Measurements from ENCODE around the gene CLECL1.
"Not testable (repeated sequence)": the region's sequence is repeated elsewhere in the genome, so short reads cannot be mapped to it uniquely, and the experiment has no call there.

CLECL1 gene

GRCh38 chr12:9741726-9742125, 8.8 kb upstream of the CLECL1 start:
- TF ChIP-seq CTCF (IDR thresholded peaks at IDR 0.05; ENCODE audit: low read depth, low read length, missing control alignments), result no peak
- no peak for DNase-seq (ENCODE audit: extremely low read depth, low read depth)
- no peak overlapping the region for H3K4me3 ChIP-seq (replicated peaks; ENCODE audit: low read depth, low read length)

- no peak for DNase-seq (ENCODE audit: extremely low read depth, low read depth)
- H3K4me3 ChIP-seq (replicated peaks; ENCODE audit: low read depth, low read length), result no peak overlapping the region
- no peak for TF ChIP-seq CTCF (IDR thresholded peaks at IDR 0.05; ENCODE audit: low read depth, low read length, missing control alignments)
Measured at GRCh38 chr12:9740106-9740750, 7.3 kb upstream of the CLECL1 start.

GRCh38 chr12:9739404-9740105, 6.7 kb upstream of the CLECL1 start:
- DNase-seq (ENCODE audit: extremely low read depth, low read depth); H3K4me3 ChIP-seq (replicated peaks; ENCODE audit: low read depth, low read length): not testable (repeated sequence)

GRCh38 chr12:9738905-9739304, 6.0 kb upstream of the CLECL1 start:
- DNase-seq (ENCODE audit: extremely low read depth, low read depth); H3K4me3 ChIP-seq (replicated peaks; ENCODE audit: low read depth, low read length): not testable (repeated sequence)

- TF ChIP-seq CTCF (IDR thresholded peaks at IDR 0.05; ENCODE audit: low read depth, low read length, missing control alignments), result no peak
- no peak overlapping the region for H3K4me3 ChIP-seq (replicated peaks; ENCODE audit: low read depth, low read length)
- DNase-seq (ENCODE audit: extremely low read depth, low read depth), result no peak
Measured at GRCh38 chr12:9736936-9737705, 4.2 kb upstream of the CLECL1 start.

GRCh38 chr12:9735601-9736000, 2.7 kb upstream of the CLECL1 start:
- no peak overlapping the region for H3K4me3 ChIP-seq (replicated peaks; ENCODE audit: low read depth, low read length)
- no peak for TF ChIP-seq CTCF (IDR thresholded peaks at IDR 0.05; ENCODE audit: low read depth, low read length, missing control alignments)
- no peak for DNase-seq (ENCODE audit: extremely low read depth, low read depth)

- no peak for TF ChIP-seq CTCF (IDR thresholded peaks at IDR 0.05; ENCODE audit: low read depth, low read length, missing control alignments)
- no peak overlapping the region for H3K4me3 ChIP-seq (replicated peaks; ENCODE audit: low read depth, low read length)
- no peak for DNase-seq (ENCODE audit: extremely low read depth, low read depth)
Measured at GRCh38 chr12:9731797-9732196, 1.1 kb downstream of the CLECL1 start.

Data from HFF-Myc (cell line).